Cardiac muscle cell (in vitro differentiated cells and primary cell): Measurements from ENCODE around the gene RTL9. TPM values are rescaled to one million over a fixed set of nuclear protein-coding genes. Genes with fewer than 3 reads are reported as not detected.
"Not testable (repeated sequence)": the region's sequence is repeated elsewhere in the genome, so short reads cannot be mapped to it uniquely, and the experiment has no call there.

Source experiments
- DNase-seq, 2 donors: peaks; one replicate each; pipeline versions ENCODE4 v3.0.0 to v3.0.0-alpha.2; 2010 to 2017; ENCODE audit warnings: low read depth in 1 of 2, low spot score in 1 of 2
- H3K27ac ChIP-seq: fragments of 200-600 bp; sonication (generic); 2 replicates; pipeline ENCODE4 v1.5.1; 2016
- H3K27me3 ChIP-seq: fragments of 200-600 bp; sonication (generic); 2 replicates; pipeline ENCODE4 v1.6.0; 2016; ENCODE audit warnings: control low read depth
- H3K36me3 ChIP-seq: fragments of 200-600 bp; sonication (generic); 2 replicates; pipeline ENCODE4 v1.5.1; 2016; ENCODE audit warnings: control low read depth
- H3K4me1 ChIP-seq: fragments of 200-600 bp; sonication (generic); 2 replicates; pipeline ENCODE4 v1.8.1; 2017; ENCODE audit warnings: low read depth, mild to moderate bottlenecking, mixed run types
- H3K4me3 ChIP-seq: fragments of 200-600 bp; sonication (generic); 2 replicates; pipeline ENCODE4 v1.5.1; 2016; ENCODE audit warnings: mild to moderate bottlenecking
- H3K9me3 ChIP-seq: fragments of 200-600 bp; sonication (generic); 2 replicates; pipeline ENCODE4 v1.5.1; 2017; ENCODE audit warnings: low read depth, mild to moderate bottlenecking, control low read depth
- CTCF ChIP-seq: IDR thresholded peaks from 2 replicates; pipeline ENCODE4 v1.5.1; 2012; ENCODE audit warnings: low read depth, mild to moderate bottlenecking, low read length
- polyA plus RNA-seq: library from polyadenylated mRNA; unstranded; fragments of >200 nt; fragmentation: Nextera tagmentation; extraction: Ambion mirVana; gene quantifications from 2 replicates; pipeline ENCODE4 v1.2.1, GENCODE V29; 2016
- total RNA-seq: library from RNA; depleted of rRNA; stranded (reverse); fragments of >200 nt; gene quantifications from 2 replicates; pipeline ENCODE4 v1.2.3, GENCODE V29; 2016

The RTL9 gene
- total and polyA plus RNA-seq, 2 experiments from 2014 or later: 0.88 to 1.4 TPM

DNA sequence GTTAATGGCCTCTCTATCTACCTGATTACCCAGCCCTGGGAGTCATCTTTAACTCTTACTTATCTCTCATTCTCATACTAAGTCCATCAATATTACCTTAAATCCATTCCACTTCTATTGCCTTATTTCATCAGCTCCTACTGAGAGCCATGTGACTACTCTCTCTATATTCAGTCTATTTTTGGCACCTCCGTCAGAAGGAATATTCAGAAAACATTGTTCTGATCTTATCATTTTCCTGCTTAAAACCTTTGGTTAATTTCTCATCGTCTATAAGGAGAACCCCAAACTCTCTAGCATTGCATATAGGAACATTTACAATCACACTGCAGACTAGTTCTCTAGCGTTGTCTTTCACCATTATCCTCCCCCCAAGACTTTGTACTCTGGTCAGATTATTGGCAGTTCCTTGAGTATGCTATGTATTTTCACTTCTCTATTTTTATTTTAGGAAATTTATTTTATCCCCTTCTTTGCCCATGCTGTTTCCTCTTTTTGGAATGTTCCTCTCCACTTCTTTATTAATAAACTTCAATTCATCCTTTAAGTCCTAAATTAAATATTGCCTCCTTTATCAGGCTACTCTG, 27.1 kb upstream of the RTL9 start:
- Histone ChIP-seq H3K27me3 (no peaks in the 10 kb centered on the region), H3K4me1 (no peaks in the 10 kb centered on the region), H3K36me3 (no peaks in the 10 kb centered on the region), H3K27ac (no peak overlapping the region), H3K9me3 (no peaks in the 10 kb centered on the region), H3K4me3 (no peak overlapping the region)
- no peak for DNase-seq
- no peak for TF ChIP-seq CTCF

- not testable (repeated sequence) for H3K4me3 ChIP-seq, H3K36me3 ChIP-seq, H3K27ac ChIP-seq, H3K9me3 ChIP-seq, DNase-seq, H3K4me1 ChIP-seq, H3K27me3 ChIP-seq
These were observed 25.2 kb upstream of the RTL9 start for GRCh38 chrX:110333458-110333857.

DNA sequence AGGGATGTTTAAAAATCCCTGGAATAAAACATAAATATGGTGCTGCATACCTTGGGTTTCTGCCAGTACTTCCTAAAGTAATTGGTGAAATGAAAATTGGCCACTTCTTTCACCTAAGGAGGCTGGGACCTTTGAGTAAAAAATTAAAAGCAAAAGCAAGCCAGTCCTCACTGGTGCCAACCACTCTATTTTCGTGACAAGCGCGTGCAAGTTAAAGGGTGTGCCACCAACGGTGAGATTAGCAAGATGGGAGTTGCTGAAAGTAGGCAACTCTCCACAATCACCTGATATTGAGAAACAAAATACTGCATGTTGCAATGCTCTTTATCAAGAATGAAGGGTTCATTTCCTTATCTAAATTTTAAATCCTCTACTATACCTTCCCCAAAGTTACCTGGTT, 19.7 kb upstream of the RTL9 start:
- Histone ChIP-seq H3K27ac (no peak overlapping the region), H3K4me3 (no peak overlapping the region), H3K9me3 (no peaks in the 10 kb centered on the region), H3K36me3 (no peaks in the 10 kb centered on the region), H3K27me3 (no peaks in the 10 kb centered on the region), H3K4me1 (no peaks in the 10 kb centered on the region)
- TF ChIP-seq CTCF: no peak
- DNase-seq: no peak

DNA sequence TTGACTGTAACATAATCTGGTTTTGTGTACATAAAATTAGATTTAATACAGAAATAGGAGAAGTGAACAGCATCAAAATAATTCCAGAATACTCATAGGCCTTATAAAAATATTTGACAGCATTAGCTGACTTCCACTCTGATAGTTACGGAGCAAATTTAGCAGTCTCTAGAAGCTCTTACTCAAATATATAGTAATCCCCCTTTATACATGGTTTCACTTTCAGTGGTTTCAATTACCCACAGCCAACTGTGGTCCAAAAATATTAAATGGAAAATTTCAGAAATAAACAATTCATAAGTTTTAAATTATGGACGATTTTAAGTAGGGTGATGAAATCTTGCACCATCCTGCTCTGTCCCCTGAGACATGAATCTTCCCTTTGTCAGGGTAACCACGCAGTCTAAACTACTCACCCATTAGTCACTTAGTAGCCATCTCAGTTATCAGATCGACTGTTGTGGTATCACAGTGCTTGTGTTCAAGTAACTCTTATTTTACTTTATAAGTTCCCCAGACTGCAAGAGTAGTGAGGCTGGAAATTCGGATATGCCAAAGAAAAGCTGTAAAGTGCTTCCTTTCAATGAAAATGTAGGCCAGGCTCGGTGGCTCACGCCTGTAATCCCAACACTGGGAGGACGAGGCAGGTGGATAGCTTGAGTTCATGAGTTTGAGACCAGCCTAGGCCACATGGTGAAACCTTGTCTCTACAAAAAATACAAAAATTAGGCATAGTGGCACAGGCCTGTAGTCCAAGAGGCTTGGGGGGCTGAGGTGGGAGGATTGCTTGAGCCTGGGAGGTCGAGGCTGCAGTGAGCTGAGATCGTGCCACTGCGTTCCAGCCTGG, 17.2 kb upstream of the RTL9 start:
- no peaks in the 10 kb centered on the region for H3K9me3 ChIP-seq
- no peaks in the 10 kb centered on the region for H3K27me3 ChIP-seq
- no peak overlapping the region for H3K27ac ChIP-seq
- no peak overlapping the region for H3K4me3 ChIP-seq
- H3K4me1 ChIP-seq: no peaks in the 10 kb centered on the region
- no peaks in the 10 kb centered on the region for H3K36me3 ChIP-seq
- TF ChIP-seq CTCF: no peak
- DNase-seq: peak in 1 of 2 donors; percentile 74

- DNase-seq: peak; percentile 25 to 40
- H3K36me3 ChIP-seq: no peaks in the 10 kb centered on the region
- H3K4me1 ChIP-seq: no peaks in the 10 kb centered on the region
- no peak overlapping the region for H3K27ac ChIP-seq
- no peaks in the 10 kb centered on the region for H3K27me3 ChIP-seq
- peak; percentile 31 for TF ChIP-seq CTCF
- H3K4me3 ChIP-seq: no peak overlapping the region
- H3K9me3 ChIP-seq: no peaks in the 10 kb centered on the region
These were observed 12.0 kb upstream of the RTL9 start for GRCh38 chrX:110346681-110347080.

GRCh38 chrX:110359273-110359672, 625 bp downstream of the RTL9 start:
- TF ChIP-seq CTCF: no peak
- Histone ChIP-seq H3K4me3 (no peak overlapping the region), H3K36me3 (no peaks in the 10 kb centered on the region), H3K9me3 (no peaks in the 10 kb centered on the region), H3K4me1 (no peaks in the 10 kb centered on the region), H3K27ac (no peak overlapping the region), H3K27me3 (peaks cover 8% of the 10 kb centered on the region)
- peak in 1 of 2 donors; percentile 38 for DNase-seq
